Stimulated activated CD4-positive, alpha-beta T cell treated with anti-CD3 and anti-CD28 coated beads, Interleukin-15, amount 100 ng/mL, for 24 hours (primary cell): ENCODE data around the gene COPE.
A peak's percentile ranks its signal among the peaks of the same experiment; 100 is the strongest.
"Not testable (repeated sequence)": the region's sequence is repeated elsewhere in the genome, so short reads cannot be mapped to it uniquely, and the experiment has no call there.

Source experiments
- DNase-seq: peaks from one replicate; pipeline ENCODE4 v3.0.0-alpha.2; 2020

COPE gene

DNA sequence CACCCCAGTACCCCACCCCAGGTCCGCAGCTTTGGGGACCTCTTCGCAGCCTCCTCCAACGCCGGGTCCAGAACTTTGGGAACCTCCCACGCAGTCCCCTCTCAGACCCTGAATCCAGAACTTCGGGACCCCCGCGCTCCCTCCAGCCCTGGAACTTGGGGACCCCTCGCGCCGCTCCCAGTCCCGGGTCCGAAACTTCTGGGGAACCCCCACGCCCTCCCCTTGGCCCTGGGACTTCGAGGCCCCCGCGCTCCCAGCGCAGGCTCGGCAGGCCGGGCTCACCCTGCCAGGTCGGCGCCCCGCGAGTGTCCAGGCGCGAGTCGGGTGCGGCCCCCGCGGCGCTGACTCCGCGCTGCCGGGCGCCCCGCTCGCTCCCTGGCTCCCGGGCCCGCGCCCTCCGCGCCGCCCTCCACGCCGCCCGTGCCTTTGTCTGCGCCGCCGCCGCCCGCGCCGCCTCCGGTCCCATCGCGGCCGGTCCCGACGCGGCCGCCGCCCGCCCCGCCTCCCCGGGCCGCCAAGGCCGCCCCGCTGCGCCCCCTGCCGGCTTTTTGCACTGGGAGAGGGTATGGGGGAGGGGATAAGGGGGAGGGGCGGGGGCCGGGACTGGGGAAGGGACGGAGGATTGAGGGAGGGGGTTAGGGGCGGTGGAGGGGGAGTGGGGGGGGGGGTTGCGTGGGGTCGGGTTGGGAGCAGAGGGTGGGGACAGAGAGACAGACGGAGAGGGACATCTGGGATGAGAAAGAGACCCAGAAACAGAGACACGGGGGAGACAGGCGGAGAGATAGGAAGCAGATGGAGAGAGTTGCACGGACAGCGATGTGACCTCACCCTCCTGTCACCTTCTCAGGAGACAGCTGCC, 21.8 kb upstream of the COPE start, which contains the start of gene HOMER3:
Gene HOMER3 (minus strand): TSS at position 449 of the 859 bp plus-strand sequence. CDS start 2,235 bp downstream, outside the sequence.
- DNase-seq, result peak; percentile 84

GRCh38 chr19:18939922-18940768, 21.0 kb upstream of the COPE start:
- DNase-seq, result peak; percentile 22

GRCh38 chr19:18939163-18939562, 20.0 kb upstream of the COPE start:
- DNase-seq, result no peak

DNA sequence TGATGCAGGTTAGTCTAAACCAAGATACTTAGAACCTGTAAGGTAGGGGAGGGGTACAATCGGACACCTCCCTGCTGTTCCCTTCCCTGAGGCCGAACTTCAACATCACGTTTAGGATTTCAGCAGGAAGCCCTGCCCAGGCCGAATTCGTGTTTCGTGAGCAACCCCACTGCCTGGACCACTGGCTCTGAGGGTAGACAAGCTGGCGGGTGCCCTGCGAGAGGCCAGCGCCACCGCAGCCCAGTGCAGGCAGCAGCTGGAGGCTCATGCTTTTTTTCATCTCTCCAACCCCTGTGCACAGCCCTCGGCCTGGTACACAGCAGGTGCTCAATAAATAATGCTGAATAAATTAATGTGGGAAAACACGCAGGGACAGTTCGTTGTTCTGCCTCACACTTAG, 14.1 kb upstream of the COPE start:
- no peak for DNase-seq

GRCh38 chr19:18932216-18932841, 13.1 kb upstream of the COPE start:
- peak; percentile 92 for DNase-seq

DNA sequence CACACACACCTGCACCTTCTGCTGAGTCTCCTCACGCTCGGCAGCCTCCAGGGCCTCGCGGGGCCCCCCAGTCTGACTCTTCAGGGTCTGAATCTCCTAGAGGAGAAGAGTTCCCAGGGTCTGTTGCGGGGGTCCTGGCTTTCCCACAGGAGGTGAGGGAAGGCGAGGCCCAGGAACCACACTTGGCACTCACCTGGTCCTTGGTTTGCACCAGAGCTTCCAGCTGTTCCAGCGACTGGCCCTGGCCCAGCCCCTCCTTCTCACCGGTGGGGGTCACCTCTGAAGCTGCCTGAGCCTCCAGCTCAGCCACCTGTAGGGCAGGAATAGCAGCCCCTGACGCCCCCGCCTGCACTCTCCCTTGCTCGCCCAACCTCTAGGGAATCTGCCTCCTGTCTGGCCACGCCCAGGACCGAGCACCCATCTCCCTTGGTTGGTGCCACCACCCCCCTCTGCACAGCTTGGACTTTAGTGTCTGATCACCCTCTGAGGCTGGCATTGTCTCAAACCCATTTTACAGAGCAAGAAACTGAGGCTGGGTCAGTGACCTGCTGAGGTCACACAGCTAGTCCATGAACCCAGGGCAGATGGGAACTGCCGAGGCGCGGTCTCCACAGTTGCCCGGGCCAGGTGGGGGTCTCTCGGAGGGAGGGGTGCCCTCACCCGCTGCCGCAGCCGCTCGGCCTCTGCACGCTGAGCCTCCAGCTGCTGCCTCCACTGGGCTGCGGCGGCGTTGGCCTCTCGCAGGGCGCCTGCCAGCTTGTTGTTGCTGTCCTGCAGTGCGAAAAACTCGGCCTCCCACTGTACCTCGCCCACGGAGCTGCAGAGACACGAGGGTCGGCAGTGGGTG, 12.4 kb upstream of the COPE start:
- DNase-seq, result no peak

DNA sequence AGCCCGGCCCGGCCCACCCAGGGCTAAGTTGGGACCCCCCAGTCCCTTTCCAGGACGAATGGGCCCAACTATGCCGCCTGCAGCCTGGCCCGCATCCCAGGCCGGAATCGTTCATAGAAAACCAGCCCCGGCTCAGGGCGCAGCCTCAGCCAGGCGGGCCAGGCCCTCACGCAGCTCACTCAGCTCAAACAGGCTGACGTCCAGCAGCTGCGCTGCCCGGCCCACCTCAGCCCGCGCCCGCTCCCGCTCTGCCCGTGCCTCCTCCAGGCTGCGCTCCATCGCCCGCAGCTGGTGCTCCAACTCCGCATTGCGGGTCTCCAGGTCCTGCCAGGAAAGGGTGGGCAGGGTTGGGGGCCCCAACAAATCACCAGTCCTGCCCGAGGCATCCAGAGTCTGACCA, 10.1 kb upstream of the COPE start:
- no peak for DNase-seq

GRCh38 chr19:18928018-18928805, 9.0 kb upstream of the COPE start:
- DNase-seq, result no peak

GRCh38 chr19:18924684-18925213, 5.6 kb upstream of the COPE start:
- no peak for DNase-seq

DNA sequence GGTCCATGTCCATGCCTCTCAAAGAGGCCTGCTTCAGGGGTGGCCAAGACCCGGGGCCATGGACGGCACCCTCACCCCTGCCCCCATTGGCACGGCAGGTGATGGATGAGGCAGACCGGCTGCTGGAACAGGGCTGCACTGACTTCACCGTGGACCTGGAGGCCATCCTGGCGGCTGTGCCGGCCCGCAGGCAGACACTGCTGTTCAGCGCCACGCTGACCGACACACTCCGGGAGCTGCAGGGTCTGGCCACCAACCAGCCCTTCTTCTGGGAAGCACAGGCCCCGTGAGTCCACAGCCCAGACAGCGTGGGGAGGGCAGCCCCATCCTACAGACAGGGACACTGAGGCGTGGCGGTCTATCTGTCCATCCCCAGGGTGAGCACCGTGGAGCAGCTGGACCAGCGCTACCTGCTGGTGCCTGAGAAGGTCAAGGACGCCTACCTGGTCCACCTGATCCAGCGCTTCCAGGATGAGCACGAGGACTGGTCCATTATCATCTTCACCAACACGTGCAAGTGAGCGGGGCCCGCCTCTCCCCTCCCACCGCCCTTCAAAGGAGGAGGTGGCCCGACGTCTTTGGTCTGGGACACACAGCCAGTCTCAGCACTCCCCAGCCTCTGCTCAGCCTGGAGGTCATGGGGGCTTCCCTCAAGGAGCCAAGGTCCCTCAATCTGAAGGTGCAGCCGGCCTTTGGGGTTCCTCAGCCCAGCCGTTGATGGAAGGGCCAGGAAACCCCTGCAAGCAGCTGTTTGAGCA, 3.2 kb upstream of the COPE start:
- DNase-seq, result no peak

GRCh38 chr19:18921593-18921992, 2.4 kb upstream of the COPE start:
- DNase-seq, result no peak

DNA sequence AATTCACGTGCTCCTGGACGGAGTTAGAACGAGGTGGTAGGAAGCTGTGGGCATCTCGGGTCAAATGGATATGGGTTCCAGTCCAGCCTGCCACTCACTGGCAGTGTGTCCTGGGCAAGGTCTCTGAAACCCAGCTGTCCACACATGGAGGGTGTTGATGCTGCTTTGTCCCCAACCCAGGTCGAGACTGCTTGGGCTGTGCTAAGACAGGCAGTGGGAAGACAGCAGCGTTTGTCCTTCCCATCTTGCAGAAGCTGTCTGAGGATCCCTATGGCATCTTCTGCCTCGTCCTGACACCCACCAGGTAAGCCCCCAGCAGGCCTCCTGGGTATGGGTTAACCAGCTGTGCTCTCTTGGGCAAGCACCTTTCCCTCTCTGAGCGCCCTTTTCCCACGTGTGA, 1.2 kb upstream of the COPE start:
- no peak for DNase-seq

DNA sequence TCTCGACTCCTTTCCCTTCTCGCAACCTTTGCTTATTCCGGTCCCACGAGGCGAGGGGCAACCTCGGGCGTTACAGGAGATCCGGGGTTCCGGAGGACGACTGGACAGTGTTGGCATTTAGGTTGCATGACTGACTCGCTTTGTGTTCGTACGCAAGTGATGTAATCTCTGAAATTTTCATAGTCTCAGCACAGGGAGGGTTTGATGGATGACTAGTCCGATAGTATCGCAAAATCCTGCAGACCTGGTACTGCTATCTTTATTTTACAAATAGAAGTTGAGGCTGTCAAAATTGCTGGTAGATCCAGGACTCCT, 670 bp upstream of the COPE start:
- no peak for DNase-seq

DNA sequence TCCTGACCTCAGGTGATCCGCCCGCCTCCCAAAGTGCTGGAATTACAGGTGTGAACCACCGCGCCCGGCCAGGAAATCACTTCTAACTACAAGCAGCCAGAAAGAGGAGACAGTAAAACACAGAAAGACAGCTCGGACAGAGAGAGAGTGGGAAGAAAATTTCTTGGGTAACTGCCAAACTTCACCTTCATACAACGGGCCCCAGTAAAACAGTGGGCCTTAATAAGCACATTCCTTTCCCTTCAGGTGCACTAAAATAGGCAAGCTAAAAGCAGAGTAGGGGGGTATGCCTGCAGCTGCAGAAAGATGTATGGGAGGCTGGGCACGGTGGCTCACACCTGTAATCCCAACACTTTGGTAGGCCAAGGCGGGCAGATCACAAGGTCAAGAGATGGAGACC, 1.6 kb downstream of the COPE start:
- DNase-seq, result not testable (repeated sequence)

GRCh38 chr19:18915639-18916038, 3.5 kb downstream of the COPE start:
- DNase-seq, result peak; percentile 56

- DNase-seq, result no peak
Observed at GRCh38 chr19:18913466-18913865, 5.7 kb downstream of the COPE start.

- DNase-seq, result no peak
Observed at GRCh38 chr19:18912933-18913332, 6.3 kb downstream of the COPE start.

DNA sequence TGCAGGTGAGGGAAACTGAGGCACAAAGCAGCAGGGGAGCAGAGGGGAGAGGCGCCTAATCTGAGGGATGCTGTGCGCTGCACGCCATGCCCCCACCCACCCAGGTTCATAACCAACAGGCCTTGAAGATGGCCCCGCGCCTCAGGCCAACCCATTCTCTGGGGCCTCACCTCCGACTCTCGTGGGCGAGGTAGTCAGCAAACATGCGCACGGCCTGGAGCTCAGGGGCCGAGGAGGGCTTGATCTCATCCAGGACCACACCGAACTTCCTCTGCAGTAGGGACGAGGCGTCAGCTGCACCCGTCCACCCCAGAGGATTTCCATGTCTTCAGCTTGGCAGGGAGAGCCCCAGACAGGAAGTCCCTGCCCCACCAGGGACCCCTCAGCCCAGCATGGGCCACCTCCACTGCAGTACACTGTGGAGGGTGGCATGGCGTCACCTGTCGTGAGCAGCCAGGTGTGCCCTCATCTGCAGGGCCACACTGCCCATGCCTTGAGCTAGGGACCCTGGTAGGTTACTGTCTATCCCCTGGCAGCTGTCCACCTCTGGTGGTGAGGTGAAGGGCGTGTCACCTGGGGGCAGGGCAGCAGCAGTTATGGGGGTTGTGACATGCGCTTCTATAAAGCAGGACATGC, 8.3 kb downstream of the COPE start:
- DNase-seq, result no peak

GRCh38 chr19:18910010-18910409, 9.2 kb downstream of the COPE start:
- DNase-seq, result no peak

DNA sequence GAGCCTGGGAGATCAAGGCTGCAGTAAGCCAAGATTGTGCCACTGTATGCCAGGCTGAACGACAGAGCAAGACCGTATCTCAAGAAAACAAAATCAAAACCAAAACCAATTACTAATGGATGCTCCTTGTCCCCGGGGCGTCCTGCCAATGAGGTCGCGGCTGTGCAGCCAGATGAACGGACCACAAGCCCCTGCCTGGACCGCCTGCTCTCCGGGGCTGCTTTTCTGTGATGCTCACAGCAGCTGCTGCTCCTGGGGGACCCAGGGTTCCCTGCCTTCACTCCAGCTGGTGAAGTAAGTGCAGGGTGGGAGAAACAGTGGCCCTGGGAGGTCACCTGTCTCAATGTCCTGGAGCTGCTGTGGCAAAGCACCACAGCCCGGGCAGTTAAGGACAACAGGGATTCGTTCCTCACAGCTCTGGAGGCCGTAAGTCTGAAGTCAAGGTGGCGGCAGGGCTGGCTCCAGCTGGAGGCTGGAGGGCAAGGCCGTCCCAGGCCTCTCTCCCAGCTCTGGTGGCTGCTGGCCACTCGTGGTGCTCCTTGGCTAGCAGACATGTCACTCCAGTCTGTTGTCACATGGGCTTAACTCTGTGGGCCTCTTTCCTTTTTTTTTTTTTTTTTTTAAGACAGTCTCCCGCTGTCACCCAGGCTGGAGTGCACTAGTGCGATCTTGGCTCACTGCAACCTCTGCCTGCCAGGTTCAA, 10.1 kb downstream of the COPE start:
- no peak for DNase-seq
